Colon (tissue), 2 donors: ENCODE results near the gene TFRC.
"Not testable (repeated sequence)": the region's sequence is repeated elsewhere in the genome, so short reads cannot be mapped to it uniquely, and the experiment has no call there.

Source experiments
- FAIRE-seq: peaks from 2 replicates; lab custom pipeline; 2012; peaks lifted over from hg19 to GRCh38; lab: Jason Lieb, UNC
- donor health status: control.
- donor health status: control.

The TFRC gene

GRCh38 chr3:196004359-196005052, 77.4 kb downstream of the TFRC start:
- not testable (repeated sequence) for FAIRE-seq

GRCh38 chr3:196003611-196004010, 78.3 kb downstream of the TFRC start:
- no peak for FAIRE-seq

GRCh38 chr3:196002721-196003120, 79.2 kb downstream of the TFRC start:
- FAIRE-seq = not testable (repeated sequence)

GRCh38 chr3:196001240-196001639, 80.7 kb downstream of the TFRC start:
- FAIRE-seq = not testable (repeated sequence)

GRCh38 chr3:196000360-196000950, 81.4 kb downstream of the TFRC start:
- FAIRE-seq = not testable (repeated sequence)

- FAIRE-seq = no peak
Measured at GRCh38 chr3:195999896-196000295, 82.0 kb downstream of the TFRC start.
